Right ventricle myocardium inferior (tissue), 1 donor: ENCODE results near the gene TBCD. TPM values are rescaled to one million over a fixed set of nuclear protein-coding genes. Genes with fewer than 3 reads are reported as not detected.

Experiments
- ATAC-seq: fragments of 200-7000 bp; cut with Tn5 transposase; one replicate; pipeline ENCODE4 v1.9.1; 2020; ENCODE audit warnings: mild to moderate bottlenecking, moderate library complexity
- DNase-seq: peaks from one replicate; pipeline ENCODE4 v3.0.0; 2021; ENCODE audit errors: missing footprints
- intact Hi-C: fragments of 100-400 bp; cut with DNase I; formaldehyde crosslinking; loops from one replicate; pipeline ENCODE4 v1.11.0; 2022
- total RNA-seq: library from RNA; stranded (reverse); fragmentation: NEBNext Ultra II Directional; extraction: Animal tissue kit (Norgen Biotek cat#: 25700); gene quantifications from one replicate; pipeline ENCODE4 v1.2.1, GENCODE V29; 2021
- donor health status: DM: no; HTN: yes; CAD: no; lungs with severe emphysema.

TBCD gene
- total RNA-seq, 1 donor from 2014 or later: 43.4 TPM

- no peak for DNase-seq
- intact Hi-C loops: no loop called here
- ATAC-seq: peak; percentile 18
Observed at GRCh38 chr17:82930924-82931698, 179.2 kb downstream of the TBCD start.

GRCh38 chr17:82931699-82932517 is 180.0 kb downstream of the TBCD start:
- no peak for DNase-seq
- ATAC-seq: peak; percentile 58
- intact Hi-C loops: no loop called here

- DNase-seq (no peak), ATAC-seq (no peak)
- intact Hi-C loops: no loop called here
Observed at GRCh38 chr17:82932518-82933310, 180.8 kb downstream of the TBCD start.

GRCh38 chr17:82933911-82934310 is 182.0 kb downstream of the TBCD start:
- intact Hi-C loops: no loop called here
- DNase-seq (peak; percentile 35), ATAC-seq (no peak)

GRCh38 chr17:82935966-82936767 is 184.3 kb downstream of the TBCD start:
- DNase-seq (peak; percentile 41), ATAC-seq (no peak)
- intact Hi-C loops: no loop called here

GRCh38 chr17:82936768-82937171 is 184.9 kb downstream of the TBCD start:
- DNase-seq (peak; percentile 58), ATAC-seq (no peak)
- intact Hi-C loops: no loop called here

- no peak for DNase-seq
- no peak for ATAC-seq
- intact Hi-C loops: no loop called here
Observed at GRCh38 chr17:82937411-82938371, 185.8 kb downstream of the TBCD start.

- intact Hi-C loops: no loop called here
- DNase-seq (no peak), ATAC-seq (no peak)
Observed at GRCh38 chr17:82938486-82938872, 186.6 kb downstream of the TBCD start.

GRCh38 chr17:82938873-82939620 is 187.2 kb downstream of the TBCD start:
- no peak for ATAC-seq
- no peak for DNase-seq
- intact Hi-C loops: no loop called here

- ATAC-seq (no peak), DNase-seq (no peak)
- intact Hi-C loops: no loop called here
Observed at GRCh38 chr17:82939621-82940135, 187.8 kb downstream of the TBCD start.

GRCh38 chr17:82940226-82941020 is 188.6 kb downstream of the TBCD start:
- no peak for DNase-seq
- intact Hi-C loops: no loop called here
- ATAC-seq: no peak

- DNase-seq (no peak), ATAC-seq (no peak)
- intact Hi-C loops: no loop called here
Observed at GRCh38 chr17:82941021-82942001, 189.4 kb downstream of the TBCD start.

GRCh38 chr17:82942166-82943130 is 190.6 kb downstream of the TBCD start:
- intact Hi-C loops: no loop called here
- DNase-seq (no peak), ATAC-seq (no peak)

GRCh38 chr17:82943339-82943738 is 191.5 kb downstream of the TBCD start:
- no peak for DNase-seq
- no peak for ATAC-seq
- intact Hi-C loops: no loop called here
